T-helper 17 cell (primary cell): ENCODE data around the gene CNTNAP5. TPM values are rescaled to one million over a fixed set of nuclear protein-coding genes. Genes with fewer than 3 reads are reported as not detected.

Experiments
- ATAC-seq: fragments of 150-1000 bp; cut with Tn5 transposase; 2 replicates; pipeline ENCODE4 v1.10.0; 2021; ENCODE audit warnings: mild to moderate bottlenecking, moderate library complexity
- DNase-seq, 3 donors: peaks; one replicate each; pipeline versions ENCODE4 v3.0.0 to v3.0.0-alpha.2; 2020 to 2021
- H3K9me3 ChIP-seq: one replicate; pipeline ENCODE4 v1.7.0; 2013; ENCODE audit warnings: low read length, mild to moderate bottlenecking; ENCODE audit not compliant: control insufficient read depth, poor library complexity, severe bottlenecking
- H3K27ac Mint-ChIP-seq: one replicate; pipeline ENCODE4 v1.8.0; 2022; ENCODE audit warnings: mild to moderate bottlenecking, moderate library complexity, mixed read lengths
- H3K27me3 Mint-ChIP-seq: one replicate; pipeline ENCODE4 v1.8.0; 2022; ENCODE audit warnings: mixed read lengths
- H3K36me3 Mint-ChIP-seq: one replicate; pipeline ENCODE4 v1.8.0; 2022; ENCODE audit warnings: low read depth, mixed read lengths
- H3K4me1 Mint-ChIP-seq: one replicate; pipeline ENCODE4 v1.8.0; 2022; ENCODE audit warnings: mild to moderate bottlenecking, mixed read lengths
- H3K4me3 Mint-ChIP-seq: one replicate; pipeline ENCODE4 v1.8.0; 2022; ENCODE audit warnings: mild to moderate bottlenecking, moderate library complexity, mixed read lengths
- total RNA-seq, 4 donors: library from RNA in 2 of 4; stranded (reverse) in 2 of 4; gene quantifications; one replicate each; pipeline ENCODE4 v1.2.3 and lab custom pipeline; 2022 to 2026

CNTNAP5 gene
- total RNA-seq, 2 donors from 2014 or later: not detected

- Mint-ChIP-seq H3K27ac (no peak overlapping the region), H3K4me1 (no peaks in the 10 kb centered on the region), H3K4me3 (no peak overlapping the region), H3K27me3 (no peaks in the 10 kb centered on the region), H3K36me3 (no peaks in the 10 kb centered on the region)
- ATAC-seq: no peak
- H3K9me3 ChIP-seq: no peaks in the 10 kb centered on the region
- no peak for DNase-seq
These were observed 560.2 kb downstream of the CNTNAP5 start for GRCh38 chr2:124585277-124585676.

GRCh38 chr2:124586210-124586609 lies 561.1 kb downstream of the CNTNAP5 start:
- no peaks in the 10 kb centered on the region for H3K9me3 ChIP-seq
- ATAC-seq (no peak), DNase-seq (no peak)
- H3K27me3 Mint-ChIP-seq: no peaks in the 10 kb centered on the region
- no peaks in the 10 kb centered on the region for H3K4me1 Mint-ChIP-seq
- H3K27ac Mint-ChIP-seq: no peak overlapping the region
- H3K4me3 Mint-ChIP-seq: no peak overlapping the region
- no peaks in the 10 kb centered on the region for H3K36me3 Mint-ChIP-seq

- Mint-ChIP-seq H3K4me1 (no peaks in the 10 kb centered on the region), H3K27me3 (no peaks in the 10 kb centered on the region), H3K4me3 (no peak overlapping the region), H3K27ac (no peak overlapping the region), H3K36me3 (no peaks in the 10 kb centered on the region)
- no peaks in the 10 kb centered on the region for H3K9me3 ChIP-seq
- ATAC-seq (no peak), DNase-seq (no peak)
These were observed 561.7 kb downstream of the CNTNAP5 start for GRCh38 chr2:124586835-124587234.

- no peaks in the 10 kb centered on the region for H3K4me1 Mint-ChIP-seq
- no peak for DNase-seq
- H3K4me3 Mint-ChIP-seq: no peak overlapping the region
- ATAC-seq: no peak
- no peak overlapping the region for H3K27ac Mint-ChIP-seq
- no peaks in the 10 kb centered on the region for H3K27me3 Mint-ChIP-seq
- H3K9me3 ChIP-seq: no peaks in the 10 kb centered on the region
- no peaks in the 10 kb centered on the region for H3K36me3 Mint-ChIP-seq
These were observed 564.9 kb downstream of the CNTNAP5 start for GRCh38 chr2:124589971-124590370.

DNA sequence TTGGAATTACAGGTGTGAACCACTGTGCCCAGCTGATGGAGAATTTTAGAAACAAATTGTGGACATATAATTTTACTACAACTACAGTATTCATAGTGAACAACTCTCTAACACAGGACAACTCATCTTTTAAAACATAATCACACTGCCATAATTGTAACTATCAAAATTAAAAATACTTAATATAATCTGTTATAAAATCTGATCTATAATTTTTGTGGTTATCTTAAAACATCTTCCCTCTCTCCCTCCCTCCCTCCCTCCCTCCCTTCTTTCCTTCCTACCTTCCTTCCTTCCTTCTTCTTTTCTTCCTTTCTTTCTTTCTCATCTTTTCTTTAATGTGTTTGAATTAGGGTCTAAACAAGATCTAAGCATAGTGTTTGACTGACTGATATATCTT lies 577.7 kb downstream of the CNTNAP5 start:
- no peak for DNase-seq
- Mint-ChIP-seq H3K27me3 (no peaks in the 10 kb centered on the region), H3K36me3 (no peaks in the 10 kb centered on the region)

DNA sequence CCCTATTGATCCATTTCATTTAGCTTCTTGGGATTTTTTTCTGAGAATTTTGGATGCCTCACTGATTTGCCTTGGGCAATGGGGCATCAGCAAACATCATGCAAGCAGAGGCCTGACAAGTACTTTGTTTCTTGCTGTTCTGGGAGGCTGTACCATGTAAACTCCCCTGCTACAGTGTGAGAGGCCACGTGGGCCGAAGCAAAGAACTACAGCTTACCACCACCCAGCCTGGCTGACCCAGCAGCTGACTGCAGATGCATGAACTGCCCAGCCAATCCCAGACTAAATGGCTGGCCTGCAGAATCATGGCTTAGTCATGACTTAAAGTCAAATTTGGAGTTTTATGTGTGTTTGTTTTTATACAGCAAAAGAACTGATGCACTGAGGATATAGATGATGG lies 579.9 kb downstream of the CNTNAP5 start:
- ATAC-seq: no peak
- Mint-ChIP-seq H3K27me3 (no peaks in the 10 kb centered on the region), H3K27ac (no peak overlapping the region), H3K36me3 (no peaks in the 10 kb centered on the region), H3K4me3 (no peak overlapping the region), H3K4me1 (no peaks in the 10 kb centered on the region)
- H3K9me3 ChIP-seq: peaks cover 3% of the 10 kb centered on the region
- no peak for DNase-seq

More for the DNA sequence above, 577.7 kb downstream of the CNTNAP5 start:
- ATAC-seq: no peak
- Mint-ChIP-seq H3K4me3 (no peak overlapping the region), H3K27ac (no peak overlapping the region), H3K4me1 (no peaks in the 10 kb centered on the region)
- H3K9me3 ChIP-seq: peaks cover 3% of the 10 kb centered on the region

GRCh38 chr2:124607679-124608078 lies 582.6 kb downstream of the CNTNAP5 start:
- Mint-ChIP-seq H3K27me3 (no peaks in the 10 kb centered on the region), H3K4me1 (no peaks in the 10 kb centered on the region), H3K4me3 (no peak overlapping the region), H3K36me3 (no peaks in the 10 kb centered on the region), H3K27ac (no peak overlapping the region)
- DNase-seq (no peak), ATAC-seq (no peak)
- H3K9me3 ChIP-seq: peaks cover 3% of the 10 kb centered on the region

GRCh38 chr2:124609667-124610066 lies 584.6 kb downstream of the CNTNAP5 start:
- DNase-seq: no peak
- Mint-ChIP-seq H3K36me3 (no peaks in the 10 kb centered on the region), H3K4me3 (no peak overlapping the region), H3K27me3 (no peaks in the 10 kb centered on the region), H3K4me1 (no peaks in the 10 kb centered on the region), H3K27ac (no peak overlapping the region)
- peaks cover 3% of the 10 kb centered on the region for H3K9me3 ChIP-seq
- ATAC-seq: no peak

- H3K27ac Mint-ChIP-seq: no peak overlapping the region
- H3K27me3 Mint-ChIP-seq: no peaks in the 10 kb centered on the region
- H3K9me3 ChIP-seq: no peaks in the 10 kb centered on the region
- ATAC-seq (no peak), DNase-seq (no peak)
- H3K4me3 Mint-ChIP-seq: no peak overlapping the region
- H3K4me1 Mint-ChIP-seq: no peaks in the 10 kb centered on the region
- H3K36me3 Mint-ChIP-seq: no peaks in the 10 kb centered on the region
These were observed 585.1 kb downstream of the CNTNAP5 start for GRCh38 chr2:124610141-124610540.

GRCh38 chr2:124610866-124611265 lies 585.8 kb downstream of the CNTNAP5 start:
- ATAC-seq (no peak), DNase-seq (no peak)
- Mint-ChIP-seq H3K27me3 (no peaks in the 10 kb centered on the region), H3K4me1 (no peaks in the 10 kb centered on the region), H3K4me3 (no peak overlapping the region), H3K27ac (no peak overlapping the region), H3K36me3 (no peaks in the 10 kb centered on the region)
- H3K9me3 ChIP-seq: no peaks in the 10 kb centered on the region

GRCh38 chr2:124623560-124623959 lies 598.5 kb downstream of the CNTNAP5 start:
- H3K36me3 Mint-ChIP-seq: no peaks in the 10 kb centered on the region
- H3K9me3 ChIP-seq: no peaks in the 10 kb centered on the region
- no peaks in the 10 kb centered on the region for H3K27me3 Mint-ChIP-seq
- ATAC-seq (no peak), DNase-seq (no peak)
- no peak overlapping the region for H3K4me3 Mint-ChIP-seq
- no peaks in the 10 kb centered on the region for H3K4me1 Mint-ChIP-seq
- H3K27ac Mint-ChIP-seq: no peak overlapping the region

DNA sequence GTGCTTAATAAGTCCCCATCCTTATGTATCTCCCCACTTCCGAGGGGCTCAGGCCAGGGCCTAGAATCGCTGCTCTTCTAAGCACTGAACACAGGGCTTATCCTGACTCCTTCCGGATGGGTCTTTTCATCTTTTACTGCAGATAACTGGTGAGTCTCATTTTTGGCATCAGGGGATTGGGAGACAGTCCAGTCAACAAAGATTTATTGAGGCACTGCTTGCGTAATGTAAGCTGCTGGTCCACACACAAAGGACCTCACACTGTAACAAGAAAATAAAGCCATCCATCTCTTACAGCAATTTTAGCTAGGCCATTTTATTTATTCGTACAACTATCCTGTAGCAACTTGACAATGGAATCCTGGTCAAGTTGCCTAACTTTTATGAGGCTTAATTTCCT lies 600.5 kb downstream of the CNTNAP5 start:
- no peaks in the 10 kb centered on the region for H3K36me3 Mint-ChIP-seq
- no peak overlapping the region for H3K27ac Mint-ChIP-seq
- H3K4me1 Mint-ChIP-seq: no peaks in the 10 kb centered on the region
- no peak overlapping the region for H3K4me3 Mint-ChIP-seq
- DNase-seq: no peak
- no peak for ATAC-seq
- H3K9me3 ChIP-seq: no peaks in the 10 kb centered on the region
- no peaks in the 10 kb centered on the region for H3K27me3 Mint-ChIP-seq

DNA sequence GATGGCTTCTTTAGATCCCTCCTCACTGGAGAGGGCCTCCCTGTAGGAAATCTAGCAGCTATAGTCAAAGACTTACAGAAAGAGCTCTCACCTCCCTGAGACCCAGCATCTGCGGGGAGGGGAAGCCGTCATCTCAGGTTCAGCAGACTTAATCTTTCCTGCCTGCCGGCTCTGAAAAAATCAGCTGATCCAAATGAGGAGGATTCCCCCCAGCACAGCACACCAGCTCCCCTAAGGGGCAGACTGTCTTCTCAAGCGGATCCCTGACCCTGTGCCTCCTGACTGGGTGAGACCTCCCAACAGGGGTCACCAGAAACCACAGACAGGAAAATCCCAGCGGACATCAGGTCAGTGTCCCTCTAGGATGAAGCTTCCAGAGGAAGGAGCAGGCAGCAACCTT lies 601.9 kb downstream of the CNTNAP5 start:
- no peaks in the 10 kb centered on the region for H3K27me3 Mint-ChIP-seq
- H3K27ac Mint-ChIP-seq: no peak overlapping the region
- no peaks in the 10 kb centered on the region for H3K9me3 ChIP-seq
- DNase-seq (no peak), ATAC-seq (no peak)
- no peaks in the 10 kb centered on the region for H3K4me1 Mint-ChIP-seq
- no peaks in the 10 kb centered on the region for H3K36me3 Mint-ChIP-seq
- H3K4me3 Mint-ChIP-seq: no peak overlapping the region

DNA sequence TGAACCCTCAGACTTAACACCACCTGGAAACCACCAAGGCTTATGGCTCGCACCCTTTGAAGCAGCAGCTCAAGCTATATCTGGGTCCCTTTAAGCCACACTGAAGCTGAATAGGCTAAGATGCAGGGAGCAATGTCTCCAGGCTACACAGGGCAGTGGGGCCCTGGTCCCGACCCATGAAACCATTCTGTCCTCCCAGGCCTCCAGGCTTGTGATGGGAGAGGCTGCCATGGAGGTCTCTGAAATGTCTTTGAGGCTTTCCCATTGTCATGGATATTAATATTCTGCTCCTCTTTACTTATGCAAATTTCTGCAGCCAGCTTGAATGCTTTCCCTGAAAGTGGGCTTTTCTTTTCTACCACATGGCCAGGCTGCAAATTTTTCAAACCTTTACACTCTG lies 608.7 kb downstream of the CNTNAP5 start:
- no peak overlapping the region for H3K4me3 Mint-ChIP-seq
- H3K27ac Mint-ChIP-seq: no peak overlapping the region
- H3K36me3 Mint-ChIP-seq: no peaks in the 10 kb centered on the region
- H3K9me3 ChIP-seq: no peaks in the 10 kb centered on the region
- ATAC-seq: no peak
- H3K27me3 Mint-ChIP-seq: no peaks in the 10 kb centered on the region
- H3K4me1 Mint-ChIP-seq: no peaks in the 10 kb centered on the region
- no peak for DNase-seq

DNA sequence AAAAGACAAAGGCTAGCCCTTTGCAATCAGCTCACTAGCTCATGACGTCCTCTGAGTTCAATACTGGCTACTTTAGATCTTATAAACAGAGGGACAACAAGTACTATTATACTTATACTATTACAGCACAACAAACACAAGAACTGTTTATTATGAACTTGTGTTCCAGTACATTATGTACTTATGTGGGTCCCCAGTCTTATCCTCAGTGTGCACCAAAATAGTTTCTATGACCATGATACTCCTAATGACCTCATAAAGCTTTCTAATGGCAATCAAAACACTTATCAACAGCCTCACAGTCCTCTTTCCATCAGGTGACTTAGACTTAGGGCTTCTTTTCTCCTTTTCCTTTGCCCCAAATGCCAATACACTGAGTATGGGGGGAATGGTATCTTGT lies 614.4 kb downstream of the CNTNAP5 start:
- no peaks in the 10 kb centered on the region for H3K9me3 ChIP-seq
- H3K36me3 Mint-ChIP-seq: no peaks in the 10 kb centered on the region
- DNase-seq (no peak), ATAC-seq (no peak)
- no peak overlapping the region for H3K4me3 Mint-ChIP-seq
- H3K27me3 Mint-ChIP-seq: no peaks in the 10 kb centered on the region
- H3K27ac Mint-ChIP-seq: no peak overlapping the region
- no peaks in the 10 kb centered on the region for H3K4me1 Mint-ChIP-seq
